GM23248 (cell line): ENCODE results near the gene FAM98B.

Experiments used
- EZH2 ChIP-seq: fragments of 200-600 bp; sonication (generic); IDR thresholded peaks from 2 replicates; pipeline ENCODE4 v1.6.1; 2018; ENCODE audit warnings: antibody characterized with exemption, mild to moderate bottlenecking; ENCODE audit not compliant: insufficient read depth, poor library complexity, severe bottlenecking
- EZH2phosphoT487 ChIP-seq: fragments of 200-600 bp; sonication (generic); IDR thresholded peaks from 2 replicates; pipeline ENCODE4 v1.6.1; 2018; ENCODE audit warnings: antibody characterized with exemption, moderate library complexity, mild to moderate bottlenecking, low read depth; ENCODE audit not compliant: insufficient read depth

DNA sequence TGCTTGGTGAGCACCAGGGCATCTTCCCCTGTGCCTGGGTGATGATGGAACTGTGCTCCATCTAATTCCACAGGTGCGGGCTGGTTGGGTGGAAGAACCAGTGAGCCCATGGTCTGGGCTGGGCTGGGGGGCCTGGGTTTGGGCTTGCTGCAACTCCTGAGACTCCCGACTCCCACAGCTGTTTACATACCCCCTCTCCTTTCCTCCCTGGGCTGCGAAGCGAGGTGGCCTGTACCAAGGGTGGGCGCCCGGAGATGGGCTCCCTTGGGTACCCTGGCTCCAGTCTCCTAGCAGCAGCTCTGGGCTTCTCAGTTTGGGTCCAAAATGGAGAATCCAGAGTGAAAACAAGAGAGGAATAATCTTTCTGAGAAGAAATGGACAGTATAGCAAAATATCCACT lies 5.6 kb downstream of the FAM98B start:
- TF ChIP-seq EZH2phosphoT487 (no peak), EZH2 (no peak)
